ENCODE results near the gene DNAH2.

The DNAH2 gene

DNA sequence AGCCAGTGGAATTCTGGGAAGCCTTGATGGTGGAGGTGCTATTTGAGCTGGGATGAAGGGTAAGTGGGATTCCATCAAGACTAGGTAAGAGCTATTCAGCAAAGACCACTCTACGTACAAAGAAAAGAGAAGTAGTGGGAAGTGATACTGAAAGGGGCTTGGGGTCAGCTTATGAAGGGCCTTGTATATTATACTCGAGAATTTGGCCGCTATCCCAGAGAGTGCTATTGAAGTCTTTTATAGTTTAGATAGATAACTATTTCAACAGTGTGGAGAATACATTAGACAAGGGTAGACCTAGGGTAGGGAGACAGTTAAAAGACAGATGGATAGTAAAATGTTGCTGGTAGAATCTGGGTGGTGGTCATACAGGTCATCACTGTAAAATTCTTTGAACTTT lies 10.3 kb downstream of the DNAH2 start:
- TF ChIP-seq, protein P1, sequence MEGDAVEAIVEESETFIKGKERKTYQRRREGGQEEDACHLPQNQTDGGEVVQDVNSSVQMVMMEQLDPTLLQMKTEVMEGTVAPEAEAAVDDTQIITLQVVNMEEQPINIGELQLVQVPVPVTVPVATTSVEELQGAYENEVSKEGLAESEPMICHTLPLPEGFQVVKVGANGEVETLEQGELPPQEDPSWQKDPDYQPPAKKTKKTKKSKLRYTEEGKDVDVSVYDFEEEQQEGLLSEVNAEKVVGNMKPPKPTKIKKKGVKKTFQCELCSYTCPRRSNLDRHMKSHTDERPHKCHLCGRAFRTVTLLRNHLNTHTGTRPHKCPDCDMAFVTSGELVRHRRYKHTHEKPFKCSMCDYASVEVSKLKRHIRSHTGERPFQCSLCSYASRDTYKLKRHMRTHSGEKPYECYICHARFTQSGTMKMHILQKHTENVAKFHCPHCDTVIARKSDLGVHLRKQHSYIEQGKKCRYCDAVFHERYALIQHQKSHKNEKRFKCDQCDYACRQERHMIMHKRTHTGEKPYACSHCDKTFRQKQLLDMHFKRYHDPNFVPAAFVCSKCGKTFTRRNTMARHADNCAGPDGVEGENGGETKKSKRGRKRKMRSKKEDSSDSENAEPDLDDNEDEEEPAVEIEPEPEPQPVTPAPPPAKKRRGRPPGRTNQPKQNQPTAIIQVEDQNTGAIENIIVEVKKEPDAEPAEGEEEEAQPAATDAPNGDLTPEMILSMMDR (conservative IDR thresholded peaks at IDR 0.05; ENCODE audit: low read depth, low read length) = no peak

DNA sequence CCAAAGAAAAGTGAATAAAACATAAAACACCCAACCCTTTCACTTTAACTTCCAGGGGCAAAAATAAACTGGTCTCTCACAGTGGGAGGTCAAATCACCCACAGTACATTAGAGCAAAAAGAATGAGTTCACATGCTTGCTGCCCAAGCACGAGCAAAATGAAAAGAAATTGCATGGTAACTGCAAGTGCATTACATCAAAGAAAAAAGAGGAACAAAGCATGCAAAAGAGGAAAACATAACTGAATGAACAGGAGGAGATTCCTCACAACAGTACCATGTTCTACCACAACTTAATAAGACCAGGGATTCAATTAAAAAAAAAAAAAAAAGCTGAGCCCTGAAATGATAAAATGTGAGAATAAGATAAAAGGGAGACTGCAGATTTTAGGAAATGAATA lies 12.3 kb downstream of the DNAH2 start:
- no peak for DNase-seq (ENCODE audit: low read depth)
- no peak overlapping the region for H3K4me3 ChIP-seq (ENCODE audit: low read length)
- TF ChIP-seq, protein P1 (conservative IDR thresholded peaks at IDR 0.05; ENCODE audit: low read depth, low read length) = no peak

More for the DNA sequence above, 10.3 kb downstream of the DNAH2 start:
- H3K4me3 ChIP-seq (ENCODE audit: low read length) = no peak overlapping the region
- no peak for DNase-seq (ENCODE audit: low read depth)

DNA sequence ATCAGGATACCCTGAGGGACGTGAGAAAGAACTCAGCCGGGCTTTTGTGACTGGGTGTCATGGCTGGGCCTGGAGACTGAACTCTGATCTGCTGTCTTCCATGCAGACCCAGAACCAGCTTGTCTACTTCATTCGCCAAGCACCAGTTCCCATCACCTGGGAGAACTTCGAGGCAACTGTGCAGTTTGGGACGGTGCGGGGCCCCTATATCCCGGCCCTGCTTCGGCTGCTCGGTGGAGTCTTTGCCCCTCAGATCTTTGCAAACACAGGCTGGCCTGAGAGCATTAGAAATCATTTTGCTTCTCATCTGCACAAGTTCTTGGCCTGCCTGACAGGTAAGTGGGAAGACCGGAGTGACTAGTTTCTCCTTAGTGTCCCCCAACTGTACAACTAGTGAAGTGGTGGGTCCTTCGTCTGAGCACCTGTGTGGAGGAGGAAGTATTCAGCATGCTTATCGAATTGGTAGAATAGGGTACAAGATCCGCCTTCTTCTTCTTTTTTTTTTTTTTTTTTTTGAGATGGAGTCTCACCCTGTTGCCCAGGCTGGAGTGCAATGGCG lies 15.5 kb downstream of the DNAH2 start:
- DNase-seq (ENCODE audit: low read depth) = no peak
- TF ChIP-seq, protein P1 (conservative IDR thresholded peaks at IDR 0.05; ENCODE audit: low read depth, low read length) = no peak
- H3K4me3 ChIP-seq (ENCODE audit: low read length) = no peak overlapping the region

DNA sequence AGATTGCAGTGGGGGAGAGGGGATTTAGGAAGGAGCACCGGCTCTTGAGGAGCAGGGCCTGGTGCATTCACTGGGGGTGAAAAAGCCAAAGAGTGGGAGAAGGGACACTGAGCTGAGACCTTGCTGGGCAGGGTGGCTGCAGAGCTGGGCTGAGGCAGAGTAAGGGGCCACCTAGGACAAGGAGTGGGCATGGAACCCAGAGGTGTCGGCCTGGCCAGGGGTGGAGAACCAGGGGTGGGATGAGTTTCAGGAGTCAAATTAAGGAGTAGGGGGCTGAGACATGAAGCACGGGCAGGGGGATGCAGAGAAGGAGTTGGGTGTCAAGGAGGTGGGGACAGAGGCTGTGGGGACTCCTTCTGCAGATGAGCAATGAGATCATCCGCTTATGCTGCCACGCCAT lies 20.1 kb downstream of the DNAH2 start:
- no peak overlapping the region for H3K4me3 ChIP-seq (ENCODE audit: low read length)
- DNase-seq (ENCODE audit: low read depth) = no peak
- TF ChIP-seq, protein P1 (conservative IDR thresholded peaks at IDR 0.05; ENCODE audit: low read depth, low read length) = no peak

DNA sequence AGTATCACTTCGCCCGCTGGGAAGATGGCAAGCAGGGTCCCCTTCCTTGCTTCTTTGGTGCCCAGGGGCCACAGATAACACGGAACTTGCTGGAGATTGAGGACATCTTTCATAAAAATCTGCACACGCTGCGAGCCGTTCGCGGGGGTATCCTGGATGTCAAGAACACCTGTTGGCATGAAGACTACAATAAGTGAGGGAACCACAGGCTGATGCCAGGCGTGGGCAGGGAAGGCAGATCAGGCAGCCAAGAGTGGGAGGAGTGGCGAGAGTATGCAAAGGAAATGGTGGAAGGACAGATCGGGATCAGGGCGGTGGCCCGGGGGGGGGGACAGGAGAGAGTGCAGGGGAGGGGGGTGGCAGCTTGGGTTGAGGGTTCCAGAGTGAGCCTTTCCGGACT lies 22.2 kb downstream of the DNAH2 start:
- TF ChIP-seq, protein P1 (conservative IDR thresholded peaks at IDR 0.05; ENCODE audit: low read depth, low read length) = no peak
- DNase-seq (ENCODE audit: low read depth) = no peak
- H3K4me3 ChIP-seq (ENCODE audit: low read length) = no peak overlapping the region

DNA sequence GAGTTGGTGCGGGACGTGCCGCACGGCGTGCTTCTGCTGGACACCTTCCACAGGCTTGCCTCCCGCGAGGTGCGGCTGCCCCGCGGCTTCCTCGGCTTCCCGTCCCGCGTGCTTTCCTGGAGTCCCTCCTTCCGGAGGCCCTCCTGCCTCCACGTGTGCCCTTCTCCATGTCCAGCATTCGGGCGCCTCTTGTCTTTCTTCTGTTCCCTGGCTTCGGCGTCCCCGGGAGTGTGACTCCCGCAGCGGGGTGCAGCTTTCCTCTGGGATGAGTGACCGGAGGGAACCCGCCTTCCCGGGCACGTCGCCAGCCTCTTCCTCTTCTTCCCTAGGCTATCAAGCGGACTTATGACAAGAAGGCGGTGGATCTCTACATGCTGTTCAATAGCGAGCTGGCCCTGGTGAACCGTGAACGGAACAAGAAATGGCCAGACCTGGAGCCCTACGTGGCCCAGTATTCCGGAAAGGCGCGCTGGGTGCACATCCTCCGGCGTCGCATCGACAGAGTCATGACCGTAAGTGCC lies 23.0 kb downstream of the DNAH2 start:
- no peak for DNase-seq (ENCODE audit: low read depth)
- H3K4me3 ChIP-seq (ENCODE audit: low read length) = no peak overlapping the region
- TF ChIP-seq, protein P1 (conservative IDR thresholded peaks at IDR 0.05; ENCODE audit: low read depth, low read length) = no peak

DNA sequence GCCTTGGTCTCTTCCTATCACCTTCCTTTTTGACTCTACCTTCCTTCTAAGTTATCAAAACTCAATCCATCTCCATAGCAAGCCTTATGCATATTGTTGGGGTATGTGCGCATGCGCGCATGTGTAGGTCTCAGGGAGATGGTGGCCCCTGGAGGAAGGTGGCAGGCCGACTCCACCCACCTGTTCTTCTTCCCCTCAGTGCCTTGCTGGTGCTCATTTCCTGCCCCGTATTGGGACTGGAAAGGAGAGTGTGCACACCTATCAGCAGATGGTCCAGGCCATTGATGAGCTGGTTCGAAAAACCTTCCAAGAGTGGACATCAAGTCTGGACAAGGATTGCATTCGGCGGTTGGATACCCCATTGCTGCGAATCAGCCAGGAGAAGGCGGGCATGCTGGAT lies 25.2 kb downstream of the DNAH2 start:
- TF ChIP-seq, protein P1 (conservative IDR thresholded peaks at IDR 0.05; ENCODE audit: low read depth, low read length) = no peak
- H3K4me3 ChIP-seq (ENCODE audit: low read length) = no peak overlapping the region
- DNase-seq (ENCODE audit: low read depth) = no peak

All from retinal pigment epithelial cell (primary cell).